ENCODE data around the gene UBE4B. TPM values are rescaled to one million over a fixed set of nuclear protein-coding genes. Genes with fewer than 3 reads are reported as not detected.

The UBE4B gene
- total and polyA plus RNA-seq, 2 of the 4 experiments (the other 2 are of a cell fraction), result 26.5 to 39.3 TPM

GRCh38 chr1:10193288-10193687 lies 160.5 kb downstream of the UBE4B start:
- no peak overlapping the region for H2BK5ac ChIP-seq (ENCODE audit: low read depth, low read length, poor library complexity, severe bottlenecking)
- no peak overlapping the region for H2AK9ac ChIP-seq (replicated peaks; ENCODE audit: low read depth, low read length, poor library complexity)
- no peaks in the 10 kb centered on the region for H3K79me1 ChIP-seq (ENCODE audit: low read depth in 1 of 2, low read length in 2 of 2)
- no peak overlapping the region for H3K18ac ChIP-seq (ENCODE audit: low read depth, low read length)
- H3K4ac ChIP-seq (ENCODE audit: low read depth, low read length), result no peak overlapping the region
- H2AFZ ChIP-seq (replicated peaks; ENCODE audit: low read length, poor library complexity), result no peak overlapping the region
- H3K56ac ChIP-seq (ENCODE audit: extremely low read depth, insufficient read depth, low read length), result no peak overlapping the region
- intact Hi-C loops (cut with micrococcal nuclease) (no loop called here), dilution Hi-C loops (cut with HindIII; ENCODE audit: low sequenced_read_pairs, unreplicated experiment) (no loop called here), in situ Hi-C loops (cut with MboI; ENCODE audit: low sequenced_read_pairs) (no loop called here)
- ATAC-seq (ENCODE audit: low read depth) (no peak), DNase-seq (no peak)
- WGBS, 2 experiments (ENCODE audit: extremely low coverage in 2 of 2, insufficient read length in 1 of 2), result no CpG with 5 or more reads among the region's 6 CpGs
- H3K27ac ChIP-seq (ENCODE audit: insufficient read depth, low read length), result no peak overlapping the region
- H4K20me1 ChIP-seq (ENCODE audit: insufficient read depth, low read length), result no peaks in the 10 kb centered on the region
- no peaks in the 10 kb centered on the region for H3K9me1 ChIP-seq (ENCODE audit: insufficient read depth, low read length)
- TF ChIP-seq POLR2A (IDR thresholded peaks at IDR 0.05; ENCODE audit: low read depth, low read length), result no peak
- H2AK5ac ChIP-seq (ENCODE audit: low read depth, low read length), result no peak overlapping the region
- no peak overlapping the region for H2BK20ac ChIP-seq (ENCODE audit: low read depth, low read length)
- no peak overlapping the region for H2BK15ac ChIP-seq (ENCODE audit: low read depth, low read length)
- no peak overlapping the region for H3K14ac ChIP-seq (replicated peaks; ENCODE audit: low read depth, low read length)
- no peak overlapping the region for H3K4me3 ChIP-seq (ENCODE audit: insufficient read depth, low read depth, low read length)
- BruUV-seq (replicated peaks), result no TSS peak
- ChIA-PET CTCF (no interaction called here), POLR2A (ENCODE audit: unreplicated experiment) (no interaction called here)
- no peak overlapping the region for H2BK120ac ChIP-seq (ENCODE audit: low read depth, low read length)
- peaks cover 4% of the 10 kb centered on the region for H3K27me3 ChIP-seq (ENCODE audit: control insufficient read depth, insufficient read depth, low read length)
- H4K8ac ChIP-seq (ENCODE audit: low read depth in 2 of 2, low read length in 2 of 2), result no peak overlapping the region
- peaks cover 2% of the 10 kb centered on the region for H3K4me1 ChIP-seq (ENCODE audit: control insufficient read depth, insufficient read depth, low read length)
- no peaks in the 10 kb centered on the region for H3K9me3 ChIP-seq (ENCODE audit: control insufficient read depth, insufficient read depth, low read length)
- H3K23ac ChIP-seq (ENCODE audit: low read depth, low read length), result no peak overlapping the region
- H3K36me3 ChIP-seq (ENCODE audit: control insufficient read depth, insufficient read depth, low read length), result no peaks in the 10 kb centered on the region
- no peak overlapping the region for H4K91ac ChIP-seq (ENCODE audit: insufficient read depth, low read depth, low read length)
- H3K9ac ChIP-seq (ENCODE audit: low read depth, low read length), result no peak overlapping the region
- H3K4me2 ChIP-seq (ENCODE audit: low read depth, low read length), result no peak overlapping the region
- H4K5ac ChIP-seq (ENCODE audit: low read depth, low read length), result no peak overlapping the region
